ENCODE data around the gene ITPK1. TPM values are rescaled to one million over a fixed set of nuclear protein-coding genes. Genes with fewer than 3 reads are reported as not detected.

Gene ITPK1
- total and polyA plus RNA-seq, 2 donors (not counting 3 experiments of a cell fraction or from before 2014, with no cell fraction given), result 39.6 to 51.8 TPM

DNA sequence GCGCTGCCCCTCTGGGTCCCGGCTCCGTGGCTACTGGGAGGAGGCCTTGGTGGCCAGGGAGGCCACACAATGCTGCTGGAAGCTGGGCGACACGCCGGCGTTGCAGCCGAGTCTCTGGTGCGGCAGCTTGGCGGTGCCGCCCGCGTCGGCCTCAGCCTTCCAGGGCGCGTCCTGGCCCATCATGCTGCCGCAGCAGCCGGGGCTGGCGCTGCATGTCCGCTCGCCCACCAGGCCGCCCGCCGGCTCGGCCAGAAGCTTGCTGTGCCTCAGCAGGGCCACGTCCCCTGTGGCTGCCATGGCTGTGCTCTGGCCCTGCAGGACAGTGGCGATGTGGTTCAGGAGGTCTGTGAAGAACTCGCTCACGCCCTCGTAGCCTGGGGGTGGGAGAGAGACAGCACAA lies 174.2 kb downstream of the ITPK1 start:
- BruUV-seq (replicated peaks), result no TSS peak
- Histone ChIP-seq H2AFZ (ENCODE audit: low read depth, low read length) (no peak overlapping the region), H3K79me2 (ENCODE audit: control insufficient read depth, insufficient read depth, low read length) (no peaks in the 10 kb centered on the region), H3K4me1 (ENCODE audit: control insufficient read depth, extremely low read depth, insufficient read depth, low read length) (peaks cover 2% of the 10 kb centered on the region), H3K4me2 (ENCODE audit: insufficient read depth, low read length) (no peak overlapping the region), H4K20me1 (replicated peaks; ENCODE audit: control insufficient read depth, extremely low read depth, insufficient read depth, low read length) (no peaks in the 10 kb centered on the region), H3K27ac (ENCODE audit: insufficient read depth, low read depth, low read length) (no peak overlapping the region), H3K9me1 (replicated peaks; ENCODE audit: control insufficient read depth, extremely low read depth, insufficient read depth, low read length) (no peaks in the 10 kb centered on the region), H3K4me3 (replicated peaks in 1 of 3; ENCODE audit: insufficient read depth in 1 of 3, low read depth in 1 of 3, low read length in 3 of 3) (no peak overlapping the region), H3K9me3 (replicated peaks; ENCODE audit: control insufficient read depth, insufficient read depth, low read length) (no peaks in the 10 kb centered on the region), H3K36me3 (ENCODE audit: control insufficient read depth in 2 of 2, extremely low read depth in 1 of 2, insufficient read depth in 2 of 2, low read length in 2 of 2) (no peaks in the 10 kb centered on the region), H3K27me3 (ENCODE audit: control insufficient read depth in 2 of 2, insufficient read depth in 2 of 2, low read length in 2 of 2) (no peaks in the 10 kb centered on the region), H3K9ac (replicated peaks; ENCODE audit: extremely low read depth, insufficient read depth, low read length) (no peak overlapping the region)
- ChIA-PET CTCF (interaction anchor here (0.8 to 1.3 kb wide), 3 partner anchors 10 to 172 kb away, joined by 3 to 6 read pairs (median 3); no protein-coding TSS in a partner anchor), POLR2A (no interaction called here)
- intact Hi-C loops (cut with micrococcal nuclease) (no loop called here), dilution Hi-C loops (cut with MboI; ENCODE audit: extremely low pct_ligation_motif_present, low sequenced_read_pairs) (no loop called here)
- DNase-seq (ENCODE audit: low read depth, low spot score) (no peak), FAIRE-seq (no peak)
- TF ChIP-seq POLR2AphosphoS5 (IDR thresholded peaks at IDR 0.05; ENCODE audit: insufficient read depth, low read depth, low read length) (no peak), POLR2A (IDR thresholded peaks at IDR 0.05; ENCODE audit: low read depth, low read length) (no peak), GATA2 (IDR thresholded peaks at IDR 0.05; ENCODE audit: insufficient read depth, insufficient read length, low read depth, low read length) (no peak), MYC (IDR thresholded peaks at IDR 0.05; ENCODE audit: low read depth, low read length) (no peak), JUN (IDR thresholded peaks at IDR 0.05; ENCODE audit: borderline replicate concordance, insufficient read depth, insufficient read length, low read depth) (no peak)
- TF ChIP-seq, protein P1, sequence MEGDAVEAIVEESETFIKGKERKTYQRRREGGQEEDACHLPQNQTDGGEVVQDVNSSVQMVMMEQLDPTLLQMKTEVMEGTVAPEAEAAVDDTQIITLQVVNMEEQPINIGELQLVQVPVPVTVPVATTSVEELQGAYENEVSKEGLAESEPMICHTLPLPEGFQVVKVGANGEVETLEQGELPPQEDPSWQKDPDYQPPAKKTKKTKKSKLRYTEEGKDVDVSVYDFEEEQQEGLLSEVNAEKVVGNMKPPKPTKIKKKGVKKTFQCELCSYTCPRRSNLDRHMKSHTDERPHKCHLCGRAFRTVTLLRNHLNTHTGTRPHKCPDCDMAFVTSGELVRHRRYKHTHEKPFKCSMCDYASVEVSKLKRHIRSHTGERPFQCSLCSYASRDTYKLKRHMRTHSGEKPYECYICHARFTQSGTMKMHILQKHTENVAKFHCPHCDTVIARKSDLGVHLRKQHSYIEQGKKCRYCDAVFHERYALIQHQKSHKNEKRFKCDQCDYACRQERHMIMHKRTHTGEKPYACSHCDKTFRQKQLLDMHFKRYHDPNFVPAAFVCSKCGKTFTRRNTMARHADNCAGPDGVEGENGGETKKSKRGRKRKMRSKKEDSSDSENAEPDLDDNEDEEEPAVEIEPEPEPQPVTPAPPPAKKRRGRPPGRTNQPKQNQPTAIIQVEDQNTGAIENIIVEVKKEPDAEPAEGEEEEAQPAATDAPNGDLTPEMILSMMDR (IDR thresholded peaks at IDR 0.05; ENCODE audit: extremely low read depth in 1 of 2, insufficient read depth in 1 of 2, low read depth in 1 of 2, low read length in 2 of 2), result no peak
- TF ChIP-seq, protein P2, sequence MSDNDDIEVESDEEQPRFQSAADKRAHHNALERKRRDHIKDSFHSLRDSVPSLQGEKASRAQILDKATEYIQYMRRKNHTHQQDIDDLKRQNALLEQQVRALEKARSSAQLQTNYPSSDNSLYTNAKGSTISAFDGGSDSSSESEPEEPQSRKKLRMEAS (IDR thresholded peaks at IDR 0.05; ENCODE audit: insufficient read depth, insufficient read length), result no peak
